Common myeloid progenitor, CD34-positive (primary cell): Measurements from ENCODE around the gene FEZF2.

Experiments
- CTCF ChIA-PET: fragments of 350-600 bp; sonication (Branson Sonifier 250); formaldehyde crosslinking; loops from one replicate; lab custom pipeline; 2021; ENCODE audit warnings: antibody characterized with exemption; lab: Charles Lee
- POLR2A ChIA-PET: fragments of 350-600 bp; sonication (Branson Sonifier 250); formaldehyde crosslinking; loops from one replicate; lab custom pipeline; 2021; ENCODE audit warnings: antibody characterized with exemption; lab: Charles Lee
- DNase-seq, 3 donors: peaks; one replicate each; pipeline versions ENCODE4 v3.0.0 to v3.0.0-alpha.2; 2013
- H3K27ac ChIP-seq, 2 experiments: 1 replicate in 1 of 2; 2 replicates in 1 of 2; pipeline ENCODE4 v1.7.0; 2013; ENCODE audit warnings: inconsistent platforms in 2 of 2, low read length in 2 of 2, mild to moderate bottlenecking in 2 of 2, low read depth in 1 of 2, moderate library complexity in 1 of 2; ENCODE audit not compliant: severe bottlenecking in 2 of 2, insufficient read depth in 1 of 2, poor library complexity in 1 of 2
- H3K27me3 ChIP-seq, 5 experiments: replicated peaks in 2 of 5; 1 replicate in 3 of 5; 2 replicates in 2 of 5; pipeline versions ENCODE4 v1.6.1 to v1.7.0; 2013; ENCODE audit warnings: low read length in 4 of 5, mild to moderate bottlenecking in 2 of 5, moderate library complexity in 2 of 5, inconsistent platforms in 1 of 5; ENCODE audit not compliant: insufficient read depth in 5 of 5, control insufficient read depth in 4 of 5
- H3K36me3 ChIP-seq, 4 experiments: 1 replicate in 2 of 4; 2 replicates in 2 of 4; pipeline versions ENCODE4 v1.6.1 to v1.7.0; 2013; ENCODE audit warnings: low read length in 3 of 4, control low read depth in 1 of 4, mild to moderate bottlenecking in 1 of 4; ENCODE audit not compliant: control insufficient read depth in 4 of 4, insufficient read depth in 4 of 4
- H3K4me1 ChIP-seq, 4 experiments: 1 replicate in 3 of 4; 2 replicates in 1 of 4; pipeline versions ENCODE4 v1.6.1 to v1.7.1; 2013; ENCODE audit warnings: low read length in 3 of 4, mild to moderate bottlenecking in 3 of 4, control low read depth in 1 of 4, inconsistent platforms in 1 of 4, moderate library complexity in 1 of 4; ENCODE audit not compliant: control insufficient read depth in 4 of 4, insufficient read depth in 4 of 4; ENCODE audit errors: control extremely low read depth in 1 of 4
- H3K4me3 ChIP-seq, 7 experiments: 1 replicate in 4 of 7; 2 replicates in 3 of 7; pipeline versions ENCODE4 v1.5.1 to v1.7.0; 2013; ENCODE audit warnings: mild to moderate bottlenecking in 7 of 7, low read length in 6 of 7, moderate library complexity in 6 of 7, inconsistent platforms in 2 of 7, low read depth in 2 of 7, control low read depth in 1 of 7; ENCODE audit not compliant: insufficient read depth in 4 of 7, control insufficient read depth in 1 of 7; ENCODE audit errors: extremely low read depth in 1 of 7
- H3K9me3 ChIP-seq, 5 experiments: 1 replicate in 4 of 5; 2 replicates in 1 of 5; pipeline versions ENCODE4 v1.6.1 to v1.7.1; 2013; ENCODE audit warnings: low read length in 4 of 5, mild to moderate bottlenecking in 2 of 5, inconsistent platforms in 1 of 5, low read depth in 1 of 5, moderate library complexity in 1 of 5; ENCODE audit not compliant: control insufficient read depth in 4 of 5, insufficient read depth in 2 of 5; ENCODE audit errors: control extremely low read depth in 1 of 5
- whole genome bisulfite sequencing: methylation state at CpG from one replicate; pipeline ENCODE4 v1.1.5; 2013; ENCODE audit not compliant: insufficient coverage; 5-methylcytosine and 5-hydroxymethylcytosine counted together

The FEZF2 gene

DNA sequence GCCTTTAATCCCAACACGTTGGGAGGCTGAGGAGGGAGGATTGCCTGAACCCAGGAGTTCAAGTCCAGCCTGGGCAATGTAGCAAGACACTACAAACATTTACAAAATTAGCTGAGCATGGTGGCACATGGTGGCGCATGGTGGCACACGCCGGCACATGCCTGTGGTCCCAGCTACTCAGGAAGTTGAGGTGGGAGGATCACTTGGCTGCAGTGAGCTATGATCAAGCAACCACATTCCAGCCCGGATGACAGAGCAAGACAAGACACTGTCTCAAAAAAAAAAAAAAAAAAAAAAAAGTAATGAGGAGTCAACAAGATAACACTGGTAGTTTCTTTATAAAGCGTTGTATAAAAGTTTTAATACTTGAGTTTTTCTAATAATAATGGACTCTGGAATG, 10.1 kb downstream of the FEZF2 start:
- Histone ChIP-seq H3K4me3 (no peak overlapping the region), H3K4me1 (peaks cover 0 to 3% (median 1%) of the 10 kb centered on the region in 4 experiments), H3K27ac (no peak overlapping the region), H3K27me3 (peaks cover 21 to 83% (median 50%) of the 10 kb centered on the region in 5 experiments), H3K36me3 (no peaks in the 10 kb centered on the region), H3K9me3 (peaks cover 0 to 4% (median 0%) of the 10 kb centered on the region in 5 experiments)
- ChIA-PET CTCF (interaction anchor here (1.1 to 1.5 kb wide), 2 partner anchors 14 to 58 kb away, joined by 3 read pairs; no protein-coding TSS in a partner anchor), POLR2A (no interaction called here)
- DNase-seq = no peak
- WGBS = 100% methylated on average over 4 of the region's 6 CpGs

DNA sequence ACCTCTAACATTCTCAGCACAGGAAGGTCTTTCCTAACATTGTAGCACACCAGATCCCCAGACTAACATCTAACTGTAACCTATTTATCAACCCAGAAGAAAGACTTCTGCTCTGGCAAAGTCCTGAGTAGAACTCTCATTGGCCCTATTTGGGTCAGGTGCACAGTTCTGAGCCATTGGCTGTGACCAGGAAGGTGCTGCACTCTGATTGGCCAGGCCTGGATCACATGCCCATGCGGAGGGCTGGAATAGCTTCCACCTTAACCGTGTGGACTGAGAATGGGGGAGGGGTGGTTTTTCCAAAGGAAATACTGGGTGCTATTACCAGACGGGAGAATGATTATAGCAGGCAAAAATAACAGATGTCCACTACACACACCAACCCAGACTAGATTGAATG, 11.5 kb downstream of the FEZF2 start:
- H3K9me3 ChIP-seq = peaks cover 0 to 4% (median 0%) of the 10 kb centered on the region in 5 experiments
- no peak overlapping the region for H3K4me3 ChIP-seq
- ChIA-PET CTCF (no interaction called here), POLR2A (no interaction called here)
- no peaks in the 10 kb centered on the region for H3K36me3 ChIP-seq
- WGBS = 70% methylated on average over 2 of the region's 3 CpGs
- DNase-seq = no peak
- peaks cover 25 to 70% (median 36%) of the 10 kb centered on the region in 5 experiments for H3K27me3 ChIP-seq
- no peaks in the 10 kb centered on the region for H3K4me1 ChIP-seq
- no peak overlapping the region for H3K27ac ChIP-seq

DNA sequence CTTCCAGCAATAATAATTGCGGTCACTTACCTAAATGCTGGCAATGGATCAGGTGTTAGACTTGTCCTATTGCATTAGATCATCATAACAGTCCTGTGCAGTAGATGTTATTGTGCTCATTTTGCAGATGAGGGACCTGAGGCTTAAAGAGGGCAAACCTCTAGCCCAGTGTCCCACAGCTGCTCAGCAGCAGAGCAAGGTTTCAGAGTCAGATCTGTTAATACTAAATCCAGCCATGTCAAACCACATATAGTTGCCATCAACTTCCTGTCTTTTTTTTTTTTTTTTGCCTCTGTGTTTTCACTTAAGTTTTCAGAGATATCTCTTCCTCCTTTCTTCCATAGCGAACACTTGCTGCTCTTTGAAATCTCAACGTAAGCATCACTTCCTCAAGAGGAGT, 12.1 kb downstream of the FEZF2 start:
- peaks cover 0 to 4% (median 0%) of the 10 kb centered on the region in 5 experiments for H3K9me3 ChIP-seq
- CTCF ChIA-PET = no interaction called here
- no peak overlapping the region for H3K27ac ChIP-seq
- 67% methylated on average over 1 of the region's 3 CpGs for WGBS
- no peak for DNase-seq
- peaks cover 24 to 70% (median 32%) of the 10 kb centered on the region in 5 experiments for H3K27me3 ChIP-seq
- no peaks in the 10 kb centered on the region for H3K36me3 ChIP-seq
- POLR2A ChIA-PET = no interaction called here
- no peaks in the 10 kb centered on the region for H3K4me1 ChIP-seq
- H3K4me3 ChIP-seq = no peak overlapping the region

DNA sequence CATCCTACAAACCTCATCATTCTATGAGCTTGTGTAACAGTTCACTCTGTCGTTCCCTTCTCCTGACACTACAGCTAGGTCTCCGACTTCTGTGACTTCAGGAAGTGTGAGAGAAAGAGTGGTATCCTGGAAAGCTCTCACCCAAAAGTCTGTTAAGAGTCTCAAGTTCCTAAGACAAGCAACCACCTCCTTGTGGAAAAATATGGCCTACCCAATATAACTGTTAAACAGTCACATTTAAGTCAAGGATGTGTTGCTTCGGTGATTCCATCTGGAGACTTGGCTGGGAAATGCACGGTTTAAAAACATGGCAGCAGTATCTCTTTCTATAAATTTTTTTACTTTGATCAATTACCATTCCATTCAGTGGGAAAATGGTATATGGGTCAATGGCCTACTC, 13.8 kb downstream of the FEZF2 start:
- H3K36me3 ChIP-seq = no peaks in the 10 kb centered on the region
- no peak overlapping the region for H3K4me3 ChIP-seq
- H3K27ac ChIP-seq = no peak overlapping the region
- CTCF ChIA-PET = interaction anchor here (1.1 to 1.2 kb wide), 2 partner anchors 9 to 15 kb away, joined by 3 read pairs; no protein-coding TSS in a partner anchor
- DNase-seq = no peak
- H3K4me1 ChIP-seq = no peaks in the 10 kb centered on the region
- POLR2A ChIA-PET = no interaction called here
- peaks cover 0 to 3% (median 0%) of the 10 kb centered on the region in 5 experiments for H3K9me3 ChIP-seq
- WGBS = 92% methylated on average over 2 of the region's 4 CpGs
- H3K27me3 ChIP-seq = peaks cover 16 to 69% (median 20%) of the 10 kb centered on the region in 5 experiments

DNA sequence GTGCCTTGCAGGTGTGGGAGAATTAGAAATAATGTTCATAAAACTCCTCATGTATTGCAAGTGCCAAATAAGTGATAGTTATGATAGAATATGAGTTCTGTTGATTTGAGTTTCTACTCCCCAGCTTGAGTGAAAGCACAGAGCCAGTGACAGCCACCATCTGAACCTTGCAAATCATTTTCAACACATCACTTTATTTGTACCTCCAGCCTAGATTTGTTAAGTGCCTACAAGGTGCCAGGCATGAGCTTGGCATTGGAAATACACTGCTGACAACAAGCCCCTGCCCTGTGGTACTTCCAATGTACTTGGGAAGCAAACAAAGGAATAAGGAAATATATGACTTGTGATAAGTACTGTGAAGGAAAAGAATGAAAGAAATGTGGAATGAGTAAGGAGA, 17.0 kb downstream of the FEZF2 start:
- Histone ChIP-seq H3K27ac (no peak overlapping the region), H3K9me3 (no peaks in the 10 kb centered on the region), H3K27me3 (peaks cover 10 to 48% (median 10%) of the 10 kb centered on the region in 5 experiments), H3K4me1 (no peaks in the 10 kb centered on the region), H3K36me3 (no peaks in the 10 kb centered on the region), H3K4me3 (no peak overlapping the region)
- ChIA-PET POLR2A (no interaction called here), CTCF (no interaction called here)
- DNase-seq = no peak

DNA sequence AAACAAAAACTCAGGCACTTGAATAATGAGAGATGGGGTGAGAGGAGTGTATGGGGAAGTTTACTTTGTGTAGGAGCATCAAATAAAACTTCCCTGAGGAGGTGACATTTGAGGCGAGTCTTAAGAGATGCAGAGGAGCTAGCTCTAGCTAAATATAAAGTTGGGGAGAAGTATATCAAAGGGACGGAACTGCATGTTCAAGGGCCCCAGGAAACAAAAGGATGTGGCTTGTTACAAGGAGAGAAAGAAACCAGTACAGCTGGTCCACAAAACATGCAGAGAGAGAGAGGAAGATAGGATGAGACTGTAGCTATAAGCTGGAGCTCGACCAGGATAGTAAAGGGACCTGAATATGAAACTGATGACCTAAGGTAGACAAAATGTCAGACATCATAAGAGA, 17.6 kb downstream of the FEZF2 start:
- CTCF ChIA-PET = no interaction called here

DNA sequence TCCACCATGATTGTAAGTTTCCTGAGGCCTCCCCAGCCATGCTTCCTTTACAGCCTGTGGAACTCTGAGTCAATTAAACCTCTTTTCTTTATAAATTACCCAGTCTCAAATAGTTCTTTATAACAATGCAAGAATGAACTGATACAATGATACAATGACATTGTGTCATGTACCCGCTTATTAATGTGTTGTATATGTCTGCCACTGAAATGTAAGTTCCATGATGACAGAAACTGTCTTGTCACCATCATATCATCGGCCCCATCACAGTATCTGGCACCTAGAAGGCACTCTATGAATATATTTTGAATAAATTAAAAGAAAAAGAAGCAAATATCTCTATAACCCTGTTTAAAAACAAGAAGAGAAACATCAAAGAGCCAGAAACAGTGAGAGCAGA, 29.6 kb downstream of the FEZF2 start:
- WGBS = no CpG with 5 or more reads among the region's 2 CpGs
- no peaks in the 10 kb centered on the region for H3K9me3 ChIP-seq
- H3K27ac ChIP-seq = no peak overlapping the region
- no peaks in the 10 kb centered on the region for H3K4me1 ChIP-seq
- no peaks in the 10 kb centered on the region for H3K36me3 ChIP-seq
- no peak for DNase-seq
- POLR2A ChIA-PET = no interaction called here
- peaks cover 0 to 3% (median 0%) of the 10 kb centered on the region in 5 experiments for H3K27me3 ChIP-seq
- CTCF ChIA-PET = no interaction called here
- no peak overlapping the region for H3K4me3 ChIP-seq

More for the DNA sequence above, 17.6 kb downstream of the FEZF2 start:
- POLR2A ChIA-PET = no interaction called here
- peaks cover 10 to 45% (median 11%) of the 10 kb centered on the region in 5 experiments for H3K27me3 ChIP-seq
- 75% methylated on average over 3 of the region's 3 CpGs for WGBS
- no peaks in the 10 kb centered on the region for H3K4me1 ChIP-seq
- H3K27ac ChIP-seq = no peak overlapping the region
- no peak for DNase-seq
- no peaks in the 10 kb centered on the region for H3K36me3 ChIP-seq
- no peak overlapping the region for H3K4me3 ChIP-seq
- H3K9me3 ChIP-seq = no peaks in the 10 kb centered on the region
